Astrocyte (in vitro differentiated cells and primary cell): ENCODE data around the gene KCNK15. TPM values are rescaled to one million over a fixed set of nuclear protein-coding genes. Genes with fewer than 3 reads are reported as not detected.
"Not testable (repeated sequence)": the region's sequence is repeated elsewhere in the genome, so short reads cannot be mapped to it uniquely, and the experiment has no call there.

Experiments used
- DNase-seq: peaks from one replicate; pipeline ENCODE4 v3.0.0-alpha.2; 2010; ENCODE audit warnings: low read depth
- FAIRE-seq: peaks from 2 replicates; lab custom pipeline; 2011; peaks lifted over from hg19 to GRCh38; lab: Jason Lieb, UNC
- H2AFZ ChIP-seq: 2 replicates; pipeline ENCODE4 v1.6.0; 2012; ENCODE audit warnings: low read depth, low read length, inconsistent platforms
- H3K27ac ChIP-seq: 2 replicates; pipeline ENCODE4 v1.5.1; 2011; ENCODE audit warnings: low read depth, low read length, inconsistent platforms
- H3K27me3 ChIP-seq: 2 replicates; pipeline ENCODE4 v1.6.0; 2011; ENCODE audit warnings: low read length, inconsistent platforms; ENCODE audit not compliant: insufficient read depth
- H3K36me3 ChIP-seq: 2 replicates; pipeline ENCODE4 v1.5.1; 2011; ENCODE audit warnings: low read length, inconsistent platforms; ENCODE audit not compliant: insufficient read depth
- H3K4me1 ChIP-seq: 2 replicates; pipeline ENCODE4 v1.5.1; 2011; ENCODE audit warnings: low read length, inconsistent platforms; ENCODE audit not compliant: insufficient read depth
- H3K4me2 ChIP-seq: 2 replicates; pipeline ENCODE4 v1.6.0; 2012; ENCODE audit warnings: low read length, inconsistent platforms
- H3K4me3 ChIP-seq: 2 replicates; pipeline ENCODE4 v1.5.1; 2011; ENCODE audit warnings: low read depth, mild to moderate bottlenecking, low read length, inconsistent platforms; ENCODE audit not compliant: insufficient read depth
- H3K79me2 ChIP-seq: 2 replicates; pipeline ENCODE4 v1.6.0; 2012; ENCODE audit warnings: mild to moderate bottlenecking, low read length, inconsistent platforms; ENCODE audit not compliant: insufficient read depth
- H3K9ac ChIP-seq: 2 replicates; pipeline ENCODE4 v1.6.0; 2012; ENCODE audit warnings: mild to moderate bottlenecking, low read length, inconsistent platforms
- H3K9me3 ChIP-seq: 2 replicates; pipeline ENCODE4 v1.5.1; 2012; ENCODE audit warnings: low read depth, mild to moderate bottlenecking, low read length, inconsistent platforms; ENCODE audit not compliant: insufficient read depth
- H4K20me1 ChIP-seq: 2 replicates; pipeline ENCODE4 v1.6.0; 2012; ENCODE audit warnings: low read length, inconsistent platforms; ENCODE audit not compliant: insufficient read depth
- H3K27ac Mint-ChIP-seq: one replicate; pipeline ENCODE4 v1.8.0; 2021; ENCODE audit warnings: mild to moderate bottlenecking, mixed read lengths; ENCODE audit not compliant: unreplicated experiment
- H3K27me3 Mint-ChIP-seq: one replicate; pipeline ENCODE4 v1.8.0; 2021; ENCODE audit warnings: low read depth, mixed read lengths; ENCODE audit not compliant: unreplicated experiment
- H3K36me3 Mint-ChIP-seq: one replicate; pipeline ENCODE4 v1.8.0; 2021; ENCODE audit warnings: low read depth, mixed read lengths; ENCODE audit not compliant: unreplicated experiment
- H3K4me1 Mint-ChIP-seq: one replicate; pipeline ENCODE4 v1.8.0; 2021; ENCODE audit warnings: low read depth, mixed read lengths; ENCODE audit not compliant: unreplicated experiment
- H3K4me3 Mint-ChIP-seq: one replicate; pipeline ENCODE4 v1.8.0; 2021; ENCODE audit warnings: mild to moderate bottlenecking, moderate library complexity, mixed read lengths; ENCODE audit not compliant: unreplicated experiment
- H3K9me3 Mint-ChIP-seq: one replicate; pipeline ENCODE4 v1.8.0; 2021; ENCODE audit warnings: mild to moderate bottlenecking, mixed read lengths; ENCODE audit not compliant: unreplicated experiment
- EZH2 ChIP-seq: IDR thresholded peaks from 2 replicates; pipeline ENCODE4 v1.6.1; 2012; ENCODE audit warnings: mild to moderate bottlenecking, low read length, inconsistent platforms; ENCODE audit not compliant: insufficient read depth
- total RNA-seq: library from RNA; stranded (reverse); gene quantifications from 2 replicates; pipeline ENCODE4 v1.2.1, GENCODE V29; 2021
- TF ChIP-seq, protein P1 (sequence below): IDR thresholded peaks from 2 replicates; pipeline ENCODE4 v1.5.1; 2011; ENCODE audit warnings: low read depth, mild to moderate bottlenecking, inconsistent platforms, low read length, moderate library complexity; ENCODE audit not compliant: insufficient read depth

The KCNK15 gene
- total RNA-seq, 1 donor from 2014 or later: 0.14 TPM

DNA sequence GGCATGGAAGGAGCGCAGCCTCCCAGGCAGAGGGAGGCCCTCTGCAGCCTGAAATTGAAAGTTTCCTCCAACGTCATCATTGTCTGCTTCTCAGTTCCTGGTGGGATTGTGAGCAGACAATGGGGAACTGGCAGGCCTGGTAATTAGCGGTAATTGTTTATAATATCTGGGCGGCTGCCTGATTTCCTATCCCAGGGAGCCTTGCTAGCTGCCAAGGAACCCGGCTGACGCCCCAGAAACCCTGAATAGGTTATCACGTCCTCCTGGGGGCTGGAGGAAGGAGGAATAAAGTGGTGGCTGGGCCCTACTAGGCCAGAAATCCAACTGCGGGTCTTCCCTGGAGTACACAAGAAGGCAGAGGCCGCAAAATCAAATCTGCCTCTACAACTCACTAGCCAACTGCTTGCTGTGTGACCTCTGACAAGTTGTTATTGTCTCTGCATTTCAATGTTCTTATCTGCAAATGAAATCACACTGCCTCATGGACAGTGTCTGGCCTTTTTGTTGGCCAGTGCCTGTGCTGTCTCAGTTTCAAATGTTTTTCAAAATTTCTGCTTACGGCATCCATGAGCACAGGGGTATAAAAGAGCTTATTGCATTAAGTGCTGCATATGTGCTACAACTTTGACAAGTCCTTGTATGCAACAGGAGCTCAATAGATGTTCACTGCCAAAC, 16.9 kb downstream of the KCNK15 start:
- peaks cover 8% of the 10 kb centered on the region for H3K4me1 Mint-ChIP-seq
- Histone ChIP-seq H3K79me2 (no peaks in the 10 kb centered on the region), H3K4me2 (no peak overlapping the region), H3K9ac (no peak overlapping the region), H3K27me3 (peaks cover 20% of the 10 kb centered on the region), H3K4me3 (no peak overlapping the region), H2AFZ (no peak overlapping the region), H3K36me3 (no peaks in the 10 kb centered on the region), H3K27ac (no peak overlapping the region), H3K9me3 (no peaks in the 10 kb centered on the region), H3K4me1 (no peaks in the 10 kb centered on the region), H4K20me1 (no peaks in the 10 kb centered on the region)
- H3K27me3 Mint-ChIP-seq: peaks cover 29% of the 10 kb centered on the region
- H3K4me3 Mint-ChIP-seq: no peak overlapping the region
- TF ChIP-seq EZH2: no peak
- TF ChIP-seq, protein P1, sequence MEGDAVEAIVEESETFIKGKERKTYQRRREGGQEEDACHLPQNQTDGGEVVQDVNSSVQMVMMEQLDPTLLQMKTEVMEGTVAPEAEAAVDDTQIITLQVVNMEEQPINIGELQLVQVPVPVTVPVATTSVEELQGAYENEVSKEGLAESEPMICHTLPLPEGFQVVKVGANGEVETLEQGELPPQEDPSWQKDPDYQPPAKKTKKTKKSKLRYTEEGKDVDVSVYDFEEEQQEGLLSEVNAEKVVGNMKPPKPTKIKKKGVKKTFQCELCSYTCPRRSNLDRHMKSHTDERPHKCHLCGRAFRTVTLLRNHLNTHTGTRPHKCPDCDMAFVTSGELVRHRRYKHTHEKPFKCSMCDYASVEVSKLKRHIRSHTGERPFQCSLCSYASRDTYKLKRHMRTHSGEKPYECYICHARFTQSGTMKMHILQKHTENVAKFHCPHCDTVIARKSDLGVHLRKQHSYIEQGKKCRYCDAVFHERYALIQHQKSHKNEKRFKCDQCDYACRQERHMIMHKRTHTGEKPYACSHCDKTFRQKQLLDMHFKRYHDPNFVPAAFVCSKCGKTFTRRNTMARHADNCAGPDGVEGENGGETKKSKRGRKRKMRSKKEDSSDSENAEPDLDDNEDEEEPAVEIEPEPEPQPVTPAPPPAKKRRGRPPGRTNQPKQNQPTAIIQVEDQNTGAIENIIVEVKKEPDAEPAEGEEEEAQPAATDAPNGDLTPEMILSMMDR: no peak
- H3K27ac Mint-ChIP-seq: no peak overlapping the region
- H3K9me3 Mint-ChIP-seq: no peaks in the 10 kb centered on the region
- DNase-seq (no peak), FAIRE-seq (no peak)
- H3K36me3 Mint-ChIP-seq: no peaks in the 10 kb centered on the region

DNA sequence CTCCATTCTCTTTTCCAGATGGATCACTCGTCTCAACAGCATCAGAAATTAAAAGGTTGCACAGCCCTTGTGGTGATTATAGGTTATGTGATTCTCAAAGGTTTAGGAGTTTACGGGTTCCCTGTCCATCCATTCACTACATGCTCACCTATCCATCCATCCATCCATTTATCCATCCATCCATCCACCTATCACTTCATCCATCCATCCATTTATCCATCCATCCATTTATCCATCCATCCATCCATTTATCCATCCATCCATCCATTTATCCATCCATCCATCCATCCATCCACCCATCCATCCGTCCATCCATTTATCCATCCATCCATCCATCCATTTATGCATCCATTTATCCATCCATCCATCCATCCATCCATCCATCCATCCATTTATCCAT, 18.1 kb downstream of the KCNK15 start:
- not testable (repeated sequence) for FAIRE-seq, H3K4me2 ChIP-seq, H3K36me3 Mint-ChIP-seq, DNase-seq, H3K4me1 Mint-ChIP-seq, H3K79me2 ChIP-seq, H3K4me3 Mint-ChIP-seq, H3K9me3 ChIP-seq, H3K36me3 ChIP-seq, H3K27ac Mint-ChIP-seq, H3K27ac ChIP-seq, H3K9me3 Mint-ChIP-seq, H3K4me3 ChIP-seq, H3K4me1 ChIP-seq, H2AFZ ChIP-seq, H4K20me1 ChIP-seq, H3K9ac ChIP-seq
- H3K27me3 ChIP-seq: peaks cover 27% of the 10 kb centered on the region
- peaks cover 27% of the 10 kb centered on the region for H3K27me3 Mint-ChIP-seq

DNA sequence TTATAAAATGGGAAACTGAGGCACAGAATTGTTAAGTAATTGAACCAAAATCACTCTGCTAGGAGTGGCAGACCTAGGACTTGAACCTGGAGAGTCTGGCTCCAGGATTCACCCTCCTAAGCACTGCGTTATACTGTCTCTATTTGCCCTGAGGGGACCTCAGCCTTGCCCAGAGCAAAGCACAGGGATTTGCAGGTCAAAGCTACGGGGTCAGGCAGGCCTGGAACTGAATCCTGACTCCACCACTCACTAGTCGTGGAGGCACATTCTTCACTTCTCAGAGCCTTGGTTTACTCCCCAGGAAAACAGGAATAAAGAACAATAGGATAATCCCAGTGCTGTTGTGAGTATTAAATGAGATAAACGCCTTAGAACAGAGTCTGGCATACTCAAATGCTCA, 19.4 kb downstream of the KCNK15 start:
- Histone ChIP-seq H3K79me2 (no peaks in the 10 kb centered on the region), H3K27ac (no peak overlapping the region), H3K9me3 (no peaks in the 10 kb centered on the region), H3K4me2 (no peak overlapping the region), H4K20me1 (no peaks in the 10 kb centered on the region), H3K27me3 (peaks cover 19% of the 10 kb centered on the region), H3K4me3 (no peak overlapping the region), H3K4me1 (no peaks in the 10 kb centered on the region), H3K9ac (no peak overlapping the region), H2AFZ (no peak overlapping the region), H3K36me3 (no peaks in the 10 kb centered on the region)
- peaks cover 26% of the 10 kb centered on the region for H3K27me3 Mint-ChIP-seq
- H3K27ac Mint-ChIP-seq: no peak overlapping the region
- peaks cover 11% of the 10 kb centered on the region for H3K4me1 Mint-ChIP-seq
- no peaks in the 10 kb centered on the region for H3K36me3 Mint-ChIP-seq
- no peaks in the 10 kb centered on the region for H3K9me3 Mint-ChIP-seq
- no peak for TF ChIP-seq EZH2
- TF ChIP-seq, protein P1: no peak
- FAIRE-seq (no peak), DNase-seq (no peak)
- H3K4me3 Mint-ChIP-seq: no peak overlapping the region
